Measurements from ENCODE around the gene NDOR1.
"Not testable (repeated sequence)": the region's sequence is repeated elsewhere in the genome, so short reads cannot be mapped to it uniquely, and the experiment has no call there.

Gene NDOR1

GRCh38 chr9:137243626-137244485 is 38.4 kb downstream of the NDOR1 start:
- DNase-seq (ENCODE audit: low read depth, low spot score), result no peak

GRCh38 chr9:137244486-137245449 is 39.3 kb downstream of the NDOR1 start:
- DNase-seq (ENCODE audit: low read depth, low spot score), result no peak

GRCh38 chr9:137245450-137246421 is 40.2 kb downstream of the NDOR1 start:
- DNase-seq (ENCODE audit: low read depth, low spot score), result no peak

- DNase-seq (ENCODE audit: low read depth, low spot score), result no peak
Measured at GRCh38 chr9:137247135-137247915, 41.8 kb downstream of the NDOR1 start.

GRCh38 chr9:137247916-137248175 is 42.3 kb downstream of the NDOR1 start:
- no peak for DNase-seq (ENCODE audit: low read depth, low spot score)

- DNase-seq (ENCODE audit: low read depth, low spot score), result no peak
Measured at GRCh38 chr9:137250329-137251193, 45.1 kb downstream of the NDOR1 start.

GRCh38 chr9:137251194-137251461 is 45.6 kb downstream of the NDOR1 start, which contains the start of gene STPG3:
Gene STPG3 (plus strand): TSS chr9:137251286. CDS start chr9:137251287, 1 bp downstream.
- no peak for DNase-seq (ENCODE audit: low read depth, low spot score)

- DNase-seq (ENCODE audit: low read depth, low spot score), result no peak
Measured at GRCh38 chr9:137251490-137252268, 46.2 kb downstream of the NDOR1 start.

- DNase-seq (ENCODE audit: low read depth, low spot score), result no peak
Measured at GRCh38 chr9:137252555-137253506, 47.3 kb downstream of the NDOR1 start.

- DNase-seq (ENCODE audit: low read depth, low spot score), result no peak
Measured at GRCh38 chr9:137253717-137254623, 48.5 kb downstream of the NDOR1 start.

GRCh38 chr9:137254624-137255447 is 49.3 kb downstream of the NDOR1 start, which contains the start of gene NELFB:
Gene NELFB (plus strand): TSS chr9:137255327.
- peak; percentile 90 for DNase-seq (ENCODE audit: low read depth, low spot score)

GRCh38 chr9:137255448-137256114 is 50.1 kb downstream of the NDOR1 start:
- DNase-seq (ENCODE audit: low read depth, low spot score), result no peak

- DNase-seq (ENCODE audit: low read depth, low spot score), result no peak
Measured at GRCh38 chr9:137256362-137256761, 50.9 kb downstream of the NDOR1 start.

GRCh38 chr9:137256856-137257255 is 51.4 kb downstream of the NDOR1 start:
- DNase-seq (ENCODE audit: low read depth, low spot score), result no peak

GRCh38 chr9:137262173-137262908 is 56.8 kb downstream of the NDOR1 start:
- not testable (repeated sequence) for DNase-seq (ENCODE audit: low read depth, low spot score)

Measured in activated naive CD8-positive, alpha-beta T cell treated with anti-CD3 and anti-CD28 coated beads, Interleukin-2, amount 50 U/mL, for 16 hours (primary cell).